Activated naive CD8-positive, alpha-beta T cell (primary cell): ENCODE data around the gene NPVF.

ENCODE experiments used
- H3K27ac Mint-ChIP-seq: one replicate; pipeline ENCODE4 v1.8.0; 2021; ENCODE audit warnings: mixed read lengths
- H3K27me3 Mint-ChIP-seq: one replicate; pipeline ENCODE4 v1.8.0; 2021; ENCODE audit warnings: mixed read lengths
- H3K36me3 Mint-ChIP-seq: one replicate; pipeline ENCODE4 v1.8.0; 2021; ENCODE audit warnings: mixed read lengths
- H3K4me1 Mint-ChIP-seq: one replicate; pipeline ENCODE4 v1.8.0; 2021; ENCODE audit warnings: low read depth, mixed read lengths
- H3K4me3 Mint-ChIP-seq: one replicate; pipeline ENCODE4 v1.8.0; 2021; ENCODE audit warnings: mild to moderate bottlenecking, mixed read lengths
- H3K9me3 Mint-ChIP-seq: one replicate; pipeline ENCODE4 v1.8.0; 2021; ENCODE audit warnings: low read depth, mixed read lengths

The NPVF gene, protein sequence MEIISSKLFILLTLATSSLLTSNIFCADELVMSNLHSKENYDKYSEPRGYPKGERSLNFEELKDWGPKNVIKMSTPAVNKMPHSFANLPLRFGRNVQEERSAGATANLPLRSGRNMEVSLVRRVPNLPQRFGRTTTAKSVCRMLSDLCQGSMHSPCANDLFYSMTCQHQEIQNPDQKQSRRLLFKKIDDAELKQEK

DNA sequence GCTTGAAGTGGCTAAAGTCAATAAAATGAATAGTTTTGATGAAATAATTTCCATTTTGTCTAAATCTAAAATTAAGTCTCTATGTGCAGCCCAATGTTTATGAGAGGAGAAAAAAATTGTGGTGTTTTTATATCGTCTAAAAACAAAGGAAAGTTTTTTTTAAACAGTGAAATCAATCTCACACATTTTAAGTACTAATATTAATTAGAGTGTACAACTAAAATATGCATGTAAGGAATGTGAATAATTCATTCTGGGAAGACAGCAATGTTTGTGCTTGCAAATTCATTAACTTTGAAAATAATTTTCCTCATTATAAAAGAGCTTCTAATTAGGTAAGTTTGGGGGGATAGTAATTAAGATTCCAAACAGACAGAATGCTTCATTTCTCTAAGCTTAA is at the start of gene NPVF:
Gene NPVF (minus strand): TSS at position 101 of the 400 bp plus-strand sequence. CDS start 47 bp downstream, at position 54.
- Mint-ChIP-seq H3K27me3 (peaks cover 12% of the 10 kb centered on the region), H3K27ac (no peak within 1 kb of the TSS), H3K9me3 (no peaks in the 10 kb centered on the region), H3K4me1 (no peaks in the 10 kb centered on the region), H3K4me3 (no peak within 1 kb of the TSS), H3K36me3 (no peaks in the 10 kb centered on the region)

DNA sequence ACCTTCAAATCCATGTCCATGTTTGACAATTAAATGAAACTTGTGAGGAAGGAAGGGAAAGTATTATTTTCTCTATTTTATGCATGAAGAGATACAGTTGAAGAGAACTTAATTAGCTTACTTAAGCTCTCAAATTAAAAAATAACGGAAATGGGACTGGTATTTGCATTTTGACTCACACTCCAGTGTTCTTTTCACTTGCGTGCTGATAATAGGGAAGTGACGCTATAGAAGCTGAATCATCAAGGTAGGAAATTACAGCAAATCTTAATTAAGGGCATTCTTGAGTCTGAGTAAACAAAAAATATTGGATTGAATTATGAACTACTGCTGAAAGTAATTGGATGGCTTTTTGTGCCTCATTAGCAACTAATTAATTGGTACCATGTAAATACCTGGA is 44.0 kb upstream of the NPVF start:
- Mint-ChIP-seq H3K27ac (no peak overlapping the region), H3K36me3 (no peaks in the 10 kb centered on the region), H3K27me3 (no peaks in the 10 kb centered on the region), H3K4me1 (no peaks in the 10 kb centered on the region), H3K9me3 (no peaks in the 10 kb centered on the region), H3K4me3 (no peak overlapping the region)

DNA sequence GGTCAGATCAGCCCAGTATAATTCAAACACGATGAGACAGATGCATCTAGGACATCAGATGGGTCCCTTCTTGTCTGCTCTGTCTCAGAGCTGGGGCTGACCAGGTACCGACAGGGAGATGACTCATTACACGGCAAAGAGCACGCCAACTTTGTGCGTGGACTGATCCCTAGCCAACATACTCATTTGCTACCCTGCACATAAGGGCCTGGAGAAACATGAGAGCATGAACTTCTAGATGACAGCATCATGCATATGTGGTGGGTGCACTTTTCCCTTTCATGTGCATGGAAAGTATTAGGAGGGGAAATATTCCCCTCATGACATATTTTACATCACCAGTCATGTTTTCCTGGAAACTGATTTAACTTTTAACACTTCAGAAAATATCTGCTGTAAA is 35.1 kb upstream of the NPVF start:
- peaks cover 1% of the 10 kb centered on the region for H3K27me3 Mint-ChIP-seq
- H3K36me3 Mint-ChIP-seq: no peaks in the 10 kb centered on the region
- peaks cover 25% of the 10 kb centered on the region for H3K4me1 Mint-ChIP-seq
- H3K9me3 Mint-ChIP-seq: no peaks in the 10 kb centered on the region
- H3K4me3 Mint-ChIP-seq: no peak overlapping the region
- H3K27ac Mint-ChIP-seq: no peak overlapping the region

DNA sequence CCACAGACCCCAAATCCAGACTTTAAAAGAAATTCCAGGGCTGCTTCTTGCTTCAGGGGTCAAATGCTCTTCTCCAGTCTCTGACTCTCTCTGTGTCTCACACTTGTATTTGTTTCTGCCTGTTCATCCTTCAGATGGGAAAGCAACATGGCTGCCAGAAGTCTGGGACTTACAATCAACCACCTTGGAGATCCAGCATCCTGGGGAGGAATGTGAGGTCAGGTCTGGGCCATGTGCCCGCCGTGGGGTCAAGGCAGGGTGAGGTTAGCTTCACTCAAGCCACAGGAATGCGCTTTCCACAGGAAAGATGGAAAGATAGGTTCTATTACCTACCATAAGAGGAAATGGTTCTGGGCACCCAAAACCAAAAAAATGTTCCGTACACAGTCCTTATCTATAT is 34.3 kb upstream of the NPVF start:
- Mint-ChIP-seq H3K27ac (no peak overlapping the region), H3K36me3 (no peaks in the 10 kb centered on the region), H3K4me1 (peaks cover 25% of the 10 kb centered on the region), H3K4me3 (no peak overlapping the region), H3K27me3 (peaks cover 1% of the 10 kb centered on the region), H3K9me3 (no peaks in the 10 kb centered on the region)

DNA sequence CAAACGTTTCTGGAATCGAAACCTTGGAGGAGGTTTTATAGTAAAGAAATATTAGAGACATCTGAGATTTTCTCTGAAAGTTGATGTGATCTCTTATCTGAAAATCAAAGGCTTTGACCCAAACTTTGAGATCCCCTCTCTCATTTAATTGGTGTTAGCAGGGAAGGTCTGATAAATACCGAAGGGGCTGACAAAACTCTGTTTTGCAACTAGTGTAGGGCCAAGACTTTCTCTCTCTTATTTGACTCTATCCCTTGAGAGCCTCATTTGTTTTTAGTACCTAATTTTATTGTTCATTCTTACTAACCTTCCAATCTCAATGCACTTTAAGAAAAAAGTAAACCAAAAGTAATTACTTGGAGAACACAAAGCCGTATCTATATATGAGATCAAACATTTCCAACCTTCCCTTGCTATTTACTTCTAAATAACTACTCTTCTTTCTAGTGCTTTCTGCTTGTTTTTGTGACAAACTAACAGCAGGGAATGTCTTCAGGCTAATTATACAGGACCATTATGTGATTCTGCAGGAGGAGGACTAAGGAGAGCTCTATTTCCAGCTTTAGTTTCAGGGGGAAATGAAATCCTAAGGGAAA is 33.4 kb upstream of the NPVF start:
- Mint-ChIP-seq H3K9me3 (no peaks in the 10 kb centered on the region), H3K27me3 (peaks cover 1% of the 10 kb centered on the region), H3K4me3 (peak overlapping the region; percentile 71), H3K4me1 (peaks cover 25% of the 10 kb centered on the region), H3K36me3 (no peaks in the 10 kb centered on the region), H3K27ac (no peak overlapping the region)

DNA sequence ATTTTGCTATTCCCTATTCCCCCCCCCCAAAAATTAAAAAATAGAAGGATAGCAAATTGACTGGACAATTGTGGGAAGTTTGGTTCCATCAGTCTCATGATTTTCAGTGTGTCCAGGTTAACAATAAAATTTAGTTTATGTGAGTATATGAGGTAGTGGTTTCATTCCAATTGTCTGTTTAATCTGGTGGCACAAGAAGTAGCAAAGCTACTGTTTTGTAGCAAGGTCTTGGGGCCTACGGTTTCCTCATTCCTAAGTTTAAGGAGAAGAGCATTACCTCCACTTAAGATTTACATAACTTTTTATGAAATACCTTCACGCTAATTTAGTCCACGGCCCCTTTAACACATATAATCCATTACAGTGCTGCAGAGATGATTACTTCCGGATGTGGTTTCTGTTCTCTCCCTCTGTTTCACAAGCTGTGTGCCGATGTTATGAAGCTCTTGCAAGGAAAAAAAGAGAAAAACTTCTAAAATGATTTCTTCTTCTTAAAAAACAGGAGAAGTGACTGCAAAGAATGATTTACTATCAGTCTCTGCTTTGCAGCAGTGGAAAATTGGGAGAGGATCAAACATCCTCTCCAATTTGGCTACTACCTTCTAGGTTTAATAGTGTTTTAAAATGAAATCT is 32.7 kb upstream of the NPVF start:
- Mint-ChIP-seq H3K4me1 (peaks cover 25% of the 10 kb centered on the region), H3K27ac (no peak overlapping the region), H3K36me3 (no peaks in the 10 kb centered on the region), H3K4me3 (peak overlapping the region; percentile 71), H3K27me3 (peaks cover 1% of the 10 kb centered on the region), H3K9me3 (no peaks in the 10 kb centered on the region)

DNA sequence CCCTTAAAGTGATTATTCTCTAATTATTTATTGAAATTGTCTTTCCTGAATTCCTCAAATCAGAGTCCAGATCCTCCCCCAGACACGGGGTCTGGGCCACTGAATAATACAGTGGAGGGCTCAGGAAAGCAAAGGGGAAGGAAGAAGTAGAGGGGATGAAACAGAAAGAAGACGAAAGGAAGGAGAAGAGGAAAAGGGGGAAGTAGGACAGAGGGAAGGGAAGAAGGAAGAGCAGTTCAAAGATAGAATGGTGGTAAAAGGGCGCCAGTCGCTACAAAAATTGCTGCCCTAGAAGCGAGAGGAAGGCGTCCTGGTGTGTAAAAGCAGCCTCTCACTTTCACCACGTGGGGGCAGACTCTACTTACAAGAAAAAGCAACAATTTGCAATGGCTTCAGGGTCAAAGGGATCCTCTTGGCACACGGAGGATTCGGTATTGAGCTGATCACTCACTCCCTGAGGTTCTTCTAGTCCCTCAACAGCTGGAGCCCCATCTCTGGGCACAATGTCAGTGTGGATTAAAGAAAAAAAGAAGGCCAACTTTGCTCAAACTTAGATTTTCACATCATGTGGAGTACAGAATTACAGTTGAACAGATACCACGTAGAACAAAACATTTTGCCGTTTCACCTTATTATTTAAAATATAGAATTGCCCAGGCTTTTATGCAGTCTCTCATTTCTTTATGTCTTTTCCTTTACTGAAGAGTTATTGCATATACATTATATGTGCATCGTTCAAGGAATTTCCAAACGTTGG is 31.4 kb upstream of the NPVF start:
- H3K27ac Mint-ChIP-seq: no peak overlapping the region
- H3K4me3 Mint-ChIP-seq: peak overlapping the region; percentile 65
- H3K9me3 Mint-ChIP-seq: no peaks in the 10 kb centered on the region
- peaks cover 1% of the 10 kb centered on the region for H3K27me3 Mint-ChIP-seq
- no peaks in the 10 kb centered on the region for H3K36me3 Mint-ChIP-seq
- H3K4me1 Mint-ChIP-seq: peaks cover 25% of the 10 kb centered on the region

DNA sequence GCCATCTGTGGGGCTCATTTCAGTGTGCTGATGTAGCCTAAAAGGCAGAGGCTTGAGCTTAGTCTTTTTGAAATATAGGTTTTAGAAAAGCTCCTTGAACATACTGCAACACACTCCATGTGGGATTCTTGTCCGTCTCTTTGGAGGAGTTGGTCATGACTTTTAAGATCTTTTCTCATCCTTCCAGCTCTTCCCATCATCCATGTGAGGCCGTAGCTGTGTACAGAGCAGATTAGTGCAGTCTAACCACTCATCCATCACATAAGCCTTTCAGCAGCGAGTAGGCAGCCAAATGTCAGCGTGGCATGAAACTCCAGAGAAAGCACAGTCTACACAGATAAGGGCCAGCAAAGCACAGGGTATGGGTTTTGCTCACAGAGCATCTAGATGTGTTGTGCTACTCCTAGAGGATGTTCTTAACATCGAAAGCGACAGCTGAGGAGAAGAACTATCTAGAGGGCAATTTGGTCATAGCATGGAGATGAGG is 28.1 kb upstream of the NPVF start:
- Mint-ChIP-seq H3K4me3 (no peak overlapping the region), H3K36me3 (no peaks in the 10 kb centered on the region), H3K27me3 (peaks cover 1% of the 10 kb centered on the region), H3K4me1 (peaks cover 17% of the 10 kb centered on the region), H3K27ac (no peak overlapping the region), H3K9me3 (no peaks in the 10 kb centered on the region)

DNA sequence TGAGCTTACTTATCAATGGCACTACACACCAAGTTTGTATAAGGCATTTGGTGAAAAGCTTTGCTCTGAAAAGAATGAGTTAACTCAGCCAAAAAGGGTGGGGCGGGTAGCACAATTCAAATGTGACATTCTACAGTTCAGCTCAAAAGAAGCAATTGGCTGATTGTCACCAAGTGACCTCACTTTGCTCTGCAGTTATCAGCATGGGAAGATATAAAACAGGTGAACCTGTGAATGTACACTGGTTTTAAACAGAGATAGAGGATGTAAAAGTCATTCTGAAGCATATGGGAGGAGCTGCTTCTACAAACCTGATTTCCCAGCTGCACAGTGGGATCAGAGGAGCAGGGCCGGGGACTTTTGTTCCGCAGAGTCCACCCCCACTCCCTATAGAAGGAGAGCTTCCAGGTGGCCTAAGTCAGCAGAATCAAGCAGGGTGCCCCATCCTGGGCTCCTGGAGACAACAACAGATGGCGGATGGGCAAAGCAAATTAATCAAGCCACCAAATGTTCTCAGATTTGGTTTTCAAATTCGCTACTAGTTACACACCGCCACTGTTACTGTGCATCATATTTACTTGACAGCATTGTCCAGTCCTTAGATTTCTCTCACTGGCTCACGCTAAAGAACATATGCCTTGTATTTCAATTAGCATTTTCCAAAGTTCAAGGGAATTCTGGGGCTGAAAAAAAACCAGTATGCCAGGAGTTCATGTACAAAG is 27.5 kb upstream of the NPVF start:
- peaks cover 1% of the 10 kb centered on the region for H3K27me3 Mint-ChIP-seq
- H3K36me3 Mint-ChIP-seq: no peaks in the 10 kb centered on the region
- H3K27ac Mint-ChIP-seq: no peak overlapping the region
- peaks cover 11% of the 10 kb centered on the region for H3K4me1 Mint-ChIP-seq
- no peak overlapping the region for H3K4me3 Mint-ChIP-seq
- no peaks in the 10 kb centered on the region for H3K9me3 Mint-ChIP-seq

DNA sequence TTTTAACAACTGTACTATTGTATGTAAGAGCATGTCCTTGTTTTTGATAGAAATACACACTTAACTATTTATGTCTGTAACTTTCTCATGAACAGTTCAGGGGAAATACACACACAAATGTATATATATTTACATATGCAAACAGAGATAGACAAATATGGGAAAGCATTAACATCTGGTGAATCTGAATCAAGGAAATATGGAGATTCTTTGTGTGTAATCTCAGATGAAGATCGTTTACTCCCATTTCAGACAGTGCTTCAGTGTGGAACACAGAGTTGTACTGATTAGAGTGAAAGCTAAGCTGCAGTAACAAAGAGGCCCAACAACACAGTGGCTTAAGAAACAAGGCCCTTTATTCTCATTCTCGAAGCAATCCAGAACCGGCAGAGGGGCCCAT is 26.3 kb upstream of the NPVF start:
- Mint-ChIP-seq H3K27me3 (peaks cover 1% of the 10 kb centered on the region), H3K36me3 (no peaks in the 10 kb centered on the region), H3K9me3 (no peaks in the 10 kb centered on the region), H3K4me3 (no peak overlapping the region), H3K4me1 (no peaks in the 10 kb centered on the region), H3K27ac (no peak overlapping the region)

DNA sequence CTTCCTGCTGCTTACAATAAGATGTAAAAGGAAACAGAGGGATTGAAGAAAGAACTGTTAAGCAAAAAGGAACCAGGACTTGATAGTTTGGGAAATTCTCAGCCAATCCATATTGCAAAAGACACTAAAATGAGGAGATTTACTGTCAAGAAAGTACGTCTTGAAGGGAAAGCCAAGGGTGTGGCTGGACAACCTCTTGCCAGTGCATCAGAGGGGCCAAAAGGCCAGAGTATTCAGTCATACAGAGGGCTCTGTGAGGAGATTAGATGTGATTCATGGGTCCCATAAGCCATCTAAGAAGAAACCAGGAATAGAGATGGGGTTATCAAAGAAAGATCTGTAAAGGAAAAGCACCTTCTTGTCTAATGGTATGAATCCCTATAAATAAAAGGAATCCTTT is 25.4 kb upstream of the NPVF start:
- no peak overlapping the region for H3K4me3 Mint-ChIP-seq
- no peaks in the 10 kb centered on the region for H3K36me3 Mint-ChIP-seq
- peaks cover 1% of the 10 kb centered on the region for H3K27me3 Mint-ChIP-seq
- H3K27ac Mint-ChIP-seq: no peak overlapping the region
- no peaks in the 10 kb centered on the region for H3K4me1 Mint-ChIP-seq
- H3K9me3 Mint-ChIP-seq: no peaks in the 10 kb centered on the region

DNA sequence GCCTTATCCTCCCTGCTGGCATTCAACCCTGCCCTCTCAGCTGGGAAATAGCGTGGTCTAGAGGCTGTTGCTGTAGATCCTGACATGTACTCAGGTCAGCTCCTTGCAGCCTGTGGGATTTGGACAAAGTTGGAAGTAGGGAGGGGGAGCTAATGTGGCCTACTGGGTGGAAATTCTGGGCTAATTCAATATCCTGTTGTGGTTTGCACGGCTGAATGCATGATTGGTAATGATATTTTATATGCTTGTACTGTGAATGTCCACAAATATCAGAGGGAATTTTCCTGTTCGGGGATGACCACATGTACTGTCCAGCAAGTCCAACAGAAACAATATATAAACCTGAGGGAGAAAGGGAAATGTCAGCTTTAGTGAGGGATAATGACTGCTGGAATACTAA is 22.1 kb upstream of the NPVF start:
- Mint-ChIP-seq H3K4me3 (no peak overlapping the region), H3K27me3 (no peaks in the 10 kb centered on the region), H3K9me3 (no peaks in the 10 kb centered on the region), H3K27ac (no peak overlapping the region), H3K4me1 (no peaks in the 10 kb centered on the region), H3K36me3 (no peaks in the 10 kb centered on the region)

DNA sequence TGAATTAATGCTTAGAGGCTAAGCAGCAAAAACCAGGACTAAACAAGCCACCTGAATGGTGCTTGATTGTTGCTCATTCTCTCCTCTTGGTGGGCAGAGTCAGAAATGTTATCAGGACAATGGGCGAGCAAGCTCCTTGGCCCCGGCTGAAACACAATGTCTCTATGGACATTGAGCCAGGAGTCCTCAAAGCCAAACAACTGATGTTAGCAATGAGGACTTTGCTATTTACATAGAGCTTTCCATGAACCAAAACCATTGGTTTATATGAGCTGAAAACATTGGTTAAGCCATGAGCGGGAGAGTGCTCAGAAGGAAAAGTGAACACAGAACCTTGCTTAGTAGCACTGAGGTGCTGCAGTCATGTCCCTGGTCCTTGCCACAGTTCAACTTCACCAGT is 21.5 kb upstream of the NPVF start:
- Mint-ChIP-seq H3K27me3 (no peaks in the 10 kb centered on the region), H3K9me3 (no peaks in the 10 kb centered on the region), H3K4me3 (no peak overlapping the region), H3K36me3 (no peaks in the 10 kb centered on the region), H3K27ac (no peak overlapping the region), H3K4me1 (no peaks in the 10 kb centered on the region)

DNA sequence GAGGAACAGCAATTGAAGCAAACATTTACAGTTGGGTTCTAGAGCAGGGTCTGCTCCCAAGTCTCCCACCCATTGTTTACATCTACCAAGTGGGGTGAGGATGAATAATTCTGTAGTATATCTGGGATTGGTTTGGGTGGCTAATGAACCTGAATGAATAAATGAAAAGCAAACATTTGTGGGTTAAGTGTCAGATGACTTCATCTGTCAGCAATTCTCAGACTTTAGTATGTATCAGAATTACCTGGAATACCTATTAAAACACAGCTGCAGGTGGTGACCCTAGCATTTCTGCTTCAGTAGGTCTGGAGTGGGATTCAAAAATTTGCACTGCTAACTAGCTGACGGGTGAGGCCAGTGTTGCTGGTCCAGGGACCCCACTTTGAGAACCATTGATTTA is 18.0 kb upstream of the NPVF start:
- Mint-ChIP-seq H3K4me1 (no peaks in the 10 kb centered on the region), H3K27me3 (peaks cover 1% of the 10 kb centered on the region), H3K4me3 (no peak overlapping the region), H3K36me3 (no peaks in the 10 kb centered on the region), H3K9me3 (no peaks in the 10 kb centered on the region), H3K27ac (no peak overlapping the region)
